Brain microvascular endothelial cell (primary cell): Measurements from ENCODE around the gene RBP4.
A peak's percentile ranks its signal among the peaks of the same experiment; 100 is the strongest.

Source experiments
- DNase-seq: peaks from one replicate; pipeline ENCODE4 v3.0.0-alpha.2; 2020
- H3K27ac ChIP-seq: fragments of 250-450 bp; sonication (Bioruptor Pico); 2 replicates; pipeline ENCODE4 v1.5.1; 2020; ENCODE audit warnings: mild to moderate bottlenecking, moderate library complexity
- H3K27me3 ChIP-seq: fragments of 250-450 bp; sonication (Bioruptor Pico); replicated peaks from 2 replicates; pipeline ENCODE4 v1.5.1; 2020; ENCODE audit warnings: mild to moderate bottlenecking
- H3K36me3 ChIP-seq: fragments of 250-450 bp; sonication (Bioruptor Pico); replicated peaks from 2 replicates; pipeline ENCODE4 v1.5.1; 2020; ENCODE audit warnings: mild to moderate bottlenecking
- H3K4me3 ChIP-seq: 2 replicates; pipeline ENCODE4 v1.5.1; 2011; ENCODE audit warnings: low read depth, mild to moderate bottlenecking, control low read depth, low read length, moderate library complexity
- CTCF ChIP-seq: IDR thresholded peaks from 2 replicates; pipeline ENCODE4 v1.5.1; 2011; ENCODE audit warnings: low read depth, mild to moderate bottlenecking, moderate library complexity, low read length, control low read depth, inconsistent platforms; ENCODE audit errors: missing control alignments
- in situ Hi-C: cut with HindIII; loops from 2 replicates; pipeline ENCODE4 v1.10.0; 2017; ENCODE audit warnings: low sequenced_read_pairs, low pct_ligation_motif_present

Gene RBP4

GRCh38 chr10:93565446-93565845 is 35.6 kb downstream of the RBP4 start:
- no peak for DNase-seq
- Histone ChIP-seq H3K27me3 (peaks cover 39% of the 10 kb centered on the region), H3K27ac (no peak overlapping the region), H3K36me3 (no peaks in the 10 kb centered on the region), H3K4me3 (no peak overlapping the region)
- no peak for TF ChIP-seq CTCF
- in situ Hi-C loops, result no loop called here

GRCh38 chr10:93560541-93560940 is 40.5 kb downstream of the RBP4 start:
- in situ Hi-C loops, result no loop called here
- DNase-seq, result no peak
- Histone ChIP-seq H3K27ac (no peak overlapping the region), H3K27me3 (peaks cover 3% of the 10 kb centered on the region), H3K4me3 (no peak overlapping the region), H3K36me3 (no peaks in the 10 kb centered on the region)
- TF ChIP-seq CTCF, result no peak

GRCh38 chr10:93559490-93559889 is 41.5 kb downstream of the RBP4 start:
- Histone ChIP-seq H3K27ac (no peak overlapping the region), H3K4me3 (no peak overlapping the region), H3K27me3 (peaks cover under 1% of the 10 kb centered on the region), H3K36me3 (no peaks in the 10 kb centered on the region)
- TF ChIP-seq CTCF, result no peak
- in situ Hi-C loops, result no loop called here
- DNase-seq, result no peak

GRCh38 chr10:93554760-93555432 is 46.1 kb downstream of the RBP4 start:
- Histone ChIP-seq H3K36me3 (no peaks in the 10 kb centered on the region), H3K27me3 (no peaks in the 10 kb centered on the region), H3K4me3 (no peak overlapping the region), H3K27ac (no peak overlapping the region)
- TF ChIP-seq CTCF, result peak; percentile 89
- in situ Hi-C loops, result no loop called here
- DNase-seq, result peak; percentile 75

GRCh38 chr10:93554316-93554663 is 46.7 kb downstream of the RBP4 start:
- DNase-seq, result no peak
- no peak for TF ChIP-seq CTCF
- Histone ChIP-seq H3K27ac (no peak overlapping the region), H3K27me3 (no peaks in the 10 kb centered on the region), H3K4me3 (no peak overlapping the region), H3K36me3 (no peaks in the 10 kb centered on the region)
- in situ Hi-C loops, result no loop called here
